Measurements from ENCODE around the gene PCDHGA10. TPM values are rescaled to one million over a fixed set of nuclear protein-coding genes. Genes with fewer than 3 reads are reported as not detected.

The PCDHGA10 gene
- total RNA-seq, 2 experiments from 2014 or later, result 0.08 TPM; not detected in 1

- Mint-ChIP-seq H3K9me3 (peaks cover 25% of the 10 kb centered on the region), H3K4me1 (ENCODE audit: low read depth) (peaks cover 11% of the 10 kb centered on the region)
Observed at GRCh38 chr5:141366016-141366896, 46.5 kb upstream of the PCDHGA10 start.

GRCh38 chr5:141369994-141370848, 42.6 kb upstream of the PCDHGA10 start, which contains the start of gene PCDHGB3:
Gene PCDHGB3 (plus strand): TSS chr5:141370242. CDS start chr5:141370395, 153 bp downstream.
- Mint-ChIP-seq H3K4me1 (ENCODE audit: low read depth) (peaks cover 11% of the 10 kb centered on the region), H3K9me3 (peaks cover 21% of the 10 kb centered on the region), H3K36me3 (ENCODE audit: low read depth) (peaks cover 34% of the 10 kb centered on the region), H3K27me3 (peaks cover 91% of the 10 kb centered on the region), H3K27ac (no peak within 1 kb of the TSS), H3K4me3 (peak within 1 kb of the TSS; percentile 80)
- H3K4me3 ChIP-seq (ENCODE audit: low read length), result peak within 1 kb of the TSS; percentile 36
- ChIA-PET CTCF (interaction anchor here (0.5 to 2.7 kb wide), 13 partner anchors 10 to 312 kb away, joined by 3 to 13 read pairs (median 4); partner anchors contain the start of genes PCDHGA12, PCDHGB1, PCDHGB2 and PCDHGB5), POLR2A (interaction anchor here (1.6 kb wide), 1 partner anchor 50 kb away, joined by 9 read pairs; the partner anchor contains the start of gene TAF7)
- no peak within 1 kb of the TSS for H3K27ac ChIP-seq (ENCODE audit: low read depth in 1 of 2, low read length in 2 of 2)
- peaks cover 71 to 76% of the 10 kb centered on the region in 2 experiments for H3K27me3 ChIP-seq (ENCODE audit: control insufficient read depth in 1 of 2, insufficient read depth in 2 of 2, low read length in 2 of 2)
- DNase-seq, result peak in 9 of 14 experiments; percentile 4 to 61 (median 28)
- no peak for TF ChIP-seq CTCF (IDR thresholded peaks at IDR 0.05)
- intact Hi-C loops (cut with DNase I, micrococcal nuclease), result loop anchor here (10.0 kb wide), 2 partner anchors 45 to 145 kb away; partner anchors contain the start of genes PCDHB14 (in 1 of the 2), PCDHGA10 (in 1 of the 2) and PCDHGB7 (in 1 of the 2)
- H3K9me3 ChIP-seq (ENCODE audit: control insufficient read depth in 1 of 2, insufficient read depth in 1 of 2, low read length in 2 of 2), result peaks cover 51 to 57% of the 10 kb centered on the region in 2 experiments
- H3K36me3 ChIP-seq (ENCODE audit: insufficient read depth, low read length), result no peaks in the 10 kb centered on the region
- H3K4me1 ChIP-seq (ENCODE audit: insufficient read depth, low read length), result peaks cover 8% of the 10 kb centered on the region
- peak; percentile 83 for ATAC-seq (ENCODE audit: poor library complexity)

More at GRCh38 chr5:141366016-141366896, 46.5 kb upstream of the PCDHGA10 start:
- Histone ChIP-seq H3K27me3 (ENCODE audit: control insufficient read depth in 1 of 2, insufficient read depth in 2 of 2, low read length in 2 of 2) (peaks cover 62 to 79% of the 10 kb centered on the region in 2 experiments), H3K9me3 (ENCODE audit: control insufficient read depth in 1 of 2, insufficient read depth in 1 of 2, low read length in 2 of 2) (peaks cover 38 to 55% of the 10 kb centered on the region in 2 experiments), H3K4me1 (ENCODE audit: insufficient read depth, low read length) (peaks cover 8% of the 10 kb centered on the region), H3K4me3 (ENCODE audit: low read length) (no peak overlapping the region), H3K36me3 (ENCODE audit: insufficient read depth, low read length) (no peaks in the 10 kb centered on the region), H3K27ac (ENCODE audit: low read depth in 1 of 2, low read length in 2 of 2) (no peak overlapping the region)
- TF ChIP-seq CTCF (IDR thresholded peaks at IDR 0.05), result no peak
- no peak overlapping the region for H3K27ac Mint-ChIP-seq
- intact Hi-C loops (cut with DNase I, micrococcal nuclease), result loop anchor here (10.0 kb wide), 2 partner anchors 49 to 141 kb away; partner anchors contain the start of genes PCDHB14 (in 1 of the 2), PCDHGA10 (in 1 of the 2) and PCDHGB7 (in 1 of the 2)
- CTCF ChIA-PET, result no interaction called here
- ATAC-seq (ENCODE audit: poor library complexity) (no peak), DNase-seq (no peak)
- H3K4me3 Mint-ChIP-seq, result no peak overlapping the region
- peaks cover 36% of the 10 kb centered on the region for H3K36me3 Mint-ChIP-seq (ENCODE audit: low read depth)
- POLR2A ChIA-PET, result no interaction called here
- peaks cover 89% of the 10 kb centered on the region for H3K27me3 Mint-ChIP-seq
